ENCODE measurements around the gene PPDPF. TPM values are rescaled to one million over a fixed set of nuclear protein-coding genes. Genes with fewer than 3 reads are reported as not detected.

The PPDPF gene
- total RNA-seq, 1 experiment from 2014 or later, result 148 TPM

GRCh38 chr20:63519668-63520503 is 679 bp upstream of the PPDPF start:
- ChIA-PET POLR2A (ENCODE audit: low non-redundant PET) (interaction anchor here (0.6 to 1.0 kb wide), 2 partner anchors 9 to 134 kb away, joined by 4 to 5 read pairs; partner anchors contain the start of gene STMN3), CTCF (interaction anchor here (0.6 kb wide), 2 partner anchors 11 to 464 kb away, joined by 4 to 6 read pairs; no protein-coding TSS in a partner anchor)
- no TSS peak for BruUV-seq (replicated peaks)
- intact Hi-C loops (cut with micrococcal nuclease; ENCODE audit: unreplicated experiment), result no loop called here
- DNase-seq (ENCODE audit: low spot score), result peak; percentile 68
- H3K36me3 ChIP-seq (ENCODE audit: insufficient read depth, low read length, poor library complexity, severe bottlenecking), result peaks cover 23% of the 10 kb centered on the region
- H3K27ac ChIP-seq (ENCODE audit: low read depth, low read length, poor library complexity, severe bottlenecking), result peak overlapping the region; percentile 77
- no peaks in the 10 kb centered on the region for H3K27me3 ChIP-seq (replicated peaks; ENCODE audit: insufficient read depth, low read depth, low read length, poor library complexity)
- H3K9me3 ChIP-seq (ENCODE audit: low read depth, low read length, poor library complexity, severe bottlenecking), result peaks cover 8% of the 10 kb centered on the region
- H3K4me1 ChIP-seq (ENCODE audit: insufficient read depth, low read length, poor library complexity, severe bottlenecking), result peaks cover 6% of the 10 kb centered on the region
- H3K4me3 ChIP-seq (ENCODE audit: low read depth, low read length, poor library complexity, severe bottlenecking), result peak overlapping the region; percentile 67
- TF ChIP-seq CTCF (conservative IDR thresholded peaks at IDR 0.05; ENCODE audit: low read depth, low read length), result peak; percentile 30; the same call in 1 of the 2 replicates
- no peak for TF ChIP-seq EZH2 (IDR thresholded peaks at IDR 0.05; ENCODE audit: borderline replicate concordance, low read depth, low read length, poor library complexity, severe bottlenecking)

GRCh38 chr20:63520934-63521601 is 503 bp downstream of the PPDPF start:
- DNase-seq (ENCODE audit: low spot score), result peak; percentile 77
- ChIA-PET POLR2A (ENCODE audit: low non-redundant PET) (interaction anchor here (0.6 to 1.0 kb wide), 2 partner anchors 8 to 907 kb away, joined by 3 to 4 read pairs; no protein-coding TSS in a partner anchor), CTCF (interaction anchor here (0.6 kb wide), 1 partner anchor 101 kb away, joined by 4 read pairs; no protein-coding TSS in a partner anchor)
- Histone ChIP-seq H3K27me3 (replicated peaks; ENCODE audit: insufficient read depth, low read depth, low read length, poor library complexity) (no peaks in the 10 kb centered on the region), H3K4me1 (ENCODE audit: insufficient read depth, low read length, poor library complexity, severe bottlenecking) (peaks cover 6% of the 10 kb centered on the region), H3K9me3 (ENCODE audit: low read depth, low read length, poor library complexity, severe bottlenecking) (peaks cover 8% of the 10 kb centered on the region), H3K36me3 (ENCODE audit: insufficient read depth, low read length, poor library complexity, severe bottlenecking) (peaks cover 23% of the 10 kb centered on the region), H3K27ac (ENCODE audit: low read depth, low read length, poor library complexity, severe bottlenecking) (peak overlapping the region; percentile 77), H3K4me3 (ENCODE audit: low read depth, low read length, poor library complexity, severe bottlenecking) (peak overlapping the region; percentile 67)
- intact Hi-C loops (cut with micrococcal nuclease; ENCODE audit: unreplicated experiment), result no loop called here
- TF ChIP-seq EZH2 (IDR thresholded peaks at IDR 0.05; ENCODE audit: borderline replicate concordance, low read depth, low read length, poor library complexity, severe bottlenecking) (no peak), CTCF (conservative IDR thresholded peaks at IDR 0.05; ENCODE audit: low read depth, low read length) (no peak)
- BruUV-seq (replicated peaks), result TSS peak; percentile 78

- H3K9me3 ChIP-seq (ENCODE audit: low read depth, low read length, poor library complexity, severe bottlenecking), result peaks cover 8% of the 10 kb centered on the region
- intact Hi-C loops (cut with micrococcal nuclease; ENCODE audit: unreplicated experiment), result no loop called here
- POLR2A ChIA-PET (ENCODE audit: low non-redundant PET), result no interaction called here
- peak overlapping the region; percentile 77 for H3K27ac ChIP-seq (ENCODE audit: low read depth, low read length, poor library complexity, severe bottlenecking)
- CTCF ChIA-PET, result interaction anchor here (0.6 kb wide), 1 partner anchor 101 kb away, joined by 4 read pairs; no protein-coding TSS in a partner anchor
- H3K4me3 ChIP-seq (ENCODE audit: low read depth, low read length, poor library complexity, severe bottlenecking), result peak overlapping the region; percentile 67
- no TSS peak for BruUV-seq (replicated peaks)
- peaks cover 23% of the 10 kb centered on the region for H3K36me3 ChIP-seq (ENCODE audit: insufficient read depth, low read length, poor library complexity, severe bottlenecking)
- no peak for DNase-seq (ENCODE audit: low spot score)
- peaks cover 6% of the 10 kb centered on the region for H3K4me1 ChIP-seq (ENCODE audit: insufficient read depth, low read length, poor library complexity, severe bottlenecking)
- no peaks in the 10 kb centered on the region for H3K27me3 ChIP-seq (replicated peaks; ENCODE audit: insufficient read depth, low read depth, low read length, poor library complexity)
- TF ChIP-seq EZH2 (IDR thresholded peaks at IDR 0.05; ENCODE audit: borderline replicate concordance, low read depth, low read length, poor library complexity, severe bottlenecking) (no peak), CTCF (conservative IDR thresholded peaks at IDR 0.05; ENCODE audit: low read depth, low read length) (no peak)
Measured at GRCh38 chr20:63521602-63522001, 1.0 kb downstream of the PPDPF start.
